Activated CD4-positive, CD25-positive, alpha-beta regulatory T cell treated with anti-CD3 and anti-CD28 coated beads, Interleukin-2, amount 50 U/mL, for 72 hours (primary cell): ENCODE measurements around the gene IGIP.
"Not testable (repeated sequence)": the region's sequence is repeated elsewhere in the genome, so short reads cannot be mapped to it uniquely, and the experiment has no call there.

ENCODE experiments used
- DNase-seq: peaks from one replicate; pipeline ENCODE4 v3.0.0; 2021

IGIP gene

GRCh38 chr5:140143521-140144258 is 18.0 kb downstream of the IGIP start:
- DNase-seq = no peak

DNA sequence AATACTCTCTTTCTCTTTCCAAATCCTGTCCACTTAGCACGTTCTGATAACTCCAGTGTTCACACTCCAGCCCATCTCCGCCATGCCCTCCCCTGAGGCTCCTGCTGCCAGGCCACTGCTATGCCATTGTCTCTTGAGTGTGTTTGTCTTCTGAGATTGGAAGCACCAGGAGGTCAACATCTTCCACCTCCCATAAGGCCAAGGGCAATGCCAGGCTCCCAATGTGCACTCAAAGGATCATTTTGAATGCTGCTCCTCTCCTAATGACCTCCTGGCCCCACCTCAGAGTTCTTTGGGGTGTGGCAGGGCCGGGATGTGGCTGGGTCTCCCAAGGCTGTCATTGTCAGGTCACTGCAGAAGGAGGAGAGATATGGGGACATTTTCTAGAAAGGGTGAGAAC is 19.5 kb downstream of the IGIP start:
- DNase-seq = no peak

GRCh38 chr5:140145818-140146522 is 20.2 kb downstream of the IGIP start:
- DNase-seq = peak; percentile 55

DNA sequence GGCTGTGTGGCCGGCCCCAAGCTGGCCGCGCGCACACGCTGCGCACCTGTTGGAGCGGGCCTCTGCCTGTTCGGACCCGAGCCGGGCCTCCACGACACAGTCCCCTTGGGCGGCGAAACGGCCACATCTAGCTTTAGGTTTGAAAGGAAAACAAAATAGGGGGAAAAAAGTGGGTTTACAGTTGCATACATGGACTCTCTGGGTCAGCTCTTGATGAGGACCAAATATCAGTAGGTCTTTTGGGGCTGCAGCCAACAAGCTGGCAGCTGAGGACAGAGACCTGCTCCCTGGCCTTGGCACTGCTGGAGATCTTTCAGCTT is 20.7 kb downstream of the IGIP start:
- DNase-seq = no peak

DNA sequence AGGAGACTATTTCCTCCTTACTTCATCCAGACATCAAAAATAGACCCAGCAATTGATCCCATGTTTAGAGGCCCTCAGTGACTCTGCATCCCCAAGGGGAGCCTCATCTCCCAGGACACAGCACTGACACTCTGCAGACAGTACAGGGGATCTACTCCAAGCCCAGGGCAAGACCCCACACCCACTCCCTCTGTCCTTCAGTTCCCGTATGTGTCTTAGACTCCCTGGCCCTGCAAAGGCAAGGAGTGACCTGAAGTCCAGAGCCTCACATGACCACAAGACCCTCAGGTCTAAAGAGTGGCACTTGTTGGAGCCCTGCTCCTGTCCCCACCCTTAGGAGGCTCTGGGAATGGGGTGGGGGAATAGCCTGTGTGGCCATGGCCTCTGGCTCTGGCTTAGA is 21.7 kb downstream of the IGIP start:
- DNase-seq = no peak

DNA sequence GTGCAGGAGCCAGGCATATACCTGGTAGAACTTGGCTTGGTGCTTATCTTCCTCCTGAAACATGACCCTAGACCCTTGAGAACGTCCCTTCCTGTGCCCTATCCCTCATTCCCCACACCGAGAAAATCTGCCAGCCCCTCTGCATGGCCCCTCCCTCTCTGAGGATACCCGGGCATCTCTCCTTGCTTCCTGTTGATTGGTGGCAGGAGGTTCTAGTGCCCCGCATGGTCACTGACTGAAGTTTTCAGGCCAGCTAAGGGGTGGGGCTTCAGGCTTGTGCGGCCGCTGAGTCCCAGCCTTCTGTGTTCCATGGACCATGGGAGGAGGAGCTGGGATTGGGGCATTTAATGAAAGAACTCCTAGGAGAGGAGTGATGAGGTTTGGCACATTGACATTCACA is 22.8 kb downstream of the IGIP start:
- no peak for DNase-seq

GRCh38 chr5:140150201-140150600 is 24.5 kb downstream of the IGIP start:
- no peak for DNase-seq

- no peak for DNase-seq
Measured at GRCh38 chr5:140151144-140152021, 25.6 kb downstream of the IGIP start.

DNA sequence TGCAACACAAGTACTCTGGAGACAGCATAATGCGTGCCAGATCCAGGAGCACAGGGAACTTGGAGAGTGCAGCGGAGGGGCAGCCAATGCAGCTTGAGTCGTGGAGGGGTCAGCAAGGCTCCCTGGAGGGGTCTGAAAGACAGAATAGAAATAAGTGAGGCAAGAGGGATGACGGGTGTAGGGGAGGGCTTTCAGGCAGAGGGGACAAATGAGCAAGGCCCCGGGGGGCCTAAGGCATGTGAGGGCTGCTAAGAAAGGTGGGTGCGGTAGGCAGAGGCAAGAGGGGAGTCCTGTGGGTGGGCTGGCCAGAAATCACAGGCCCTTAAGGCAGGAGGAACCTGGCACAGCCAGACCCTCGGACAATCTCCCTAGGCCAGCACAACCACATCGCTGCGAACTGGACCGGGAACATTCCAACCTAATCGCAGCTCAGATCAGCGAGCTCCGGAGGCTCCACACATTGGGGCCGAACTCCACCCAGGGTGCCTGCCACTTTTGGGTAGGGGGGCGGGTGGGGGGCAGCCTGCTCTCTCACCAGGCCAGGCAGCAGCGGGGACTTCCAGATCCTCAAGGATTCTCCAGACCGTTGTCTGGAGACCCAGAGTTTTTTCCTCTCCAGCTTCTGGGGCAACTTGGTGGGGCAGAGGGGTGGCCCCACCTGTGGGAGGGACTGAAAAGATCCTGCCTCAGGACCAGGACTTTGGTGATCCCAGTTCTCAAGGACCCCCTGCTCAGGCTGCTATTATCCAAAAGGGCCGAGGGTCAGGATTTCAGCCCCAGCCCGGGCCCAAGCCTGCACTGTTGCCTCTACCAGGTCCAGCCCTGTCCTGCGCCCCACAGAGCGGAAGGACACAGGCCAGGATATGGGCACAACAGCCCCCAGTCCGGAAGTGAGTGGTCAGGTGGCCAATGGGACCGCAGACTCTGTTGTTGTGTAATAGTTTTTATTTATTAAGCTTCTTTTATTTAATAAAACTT is 26.6 kb downstream of the IGIP start:
- DNase-seq = no peak

- no peak for DNase-seq
Measured at GRCh38 chr5:140153255-140153654, 27.5 kb downstream of the IGIP start.

GRCh38 chr5:140153905-140154304 is 28.2 kb downstream of the IGIP start:
- no peak for DNase-seq

DNA sequence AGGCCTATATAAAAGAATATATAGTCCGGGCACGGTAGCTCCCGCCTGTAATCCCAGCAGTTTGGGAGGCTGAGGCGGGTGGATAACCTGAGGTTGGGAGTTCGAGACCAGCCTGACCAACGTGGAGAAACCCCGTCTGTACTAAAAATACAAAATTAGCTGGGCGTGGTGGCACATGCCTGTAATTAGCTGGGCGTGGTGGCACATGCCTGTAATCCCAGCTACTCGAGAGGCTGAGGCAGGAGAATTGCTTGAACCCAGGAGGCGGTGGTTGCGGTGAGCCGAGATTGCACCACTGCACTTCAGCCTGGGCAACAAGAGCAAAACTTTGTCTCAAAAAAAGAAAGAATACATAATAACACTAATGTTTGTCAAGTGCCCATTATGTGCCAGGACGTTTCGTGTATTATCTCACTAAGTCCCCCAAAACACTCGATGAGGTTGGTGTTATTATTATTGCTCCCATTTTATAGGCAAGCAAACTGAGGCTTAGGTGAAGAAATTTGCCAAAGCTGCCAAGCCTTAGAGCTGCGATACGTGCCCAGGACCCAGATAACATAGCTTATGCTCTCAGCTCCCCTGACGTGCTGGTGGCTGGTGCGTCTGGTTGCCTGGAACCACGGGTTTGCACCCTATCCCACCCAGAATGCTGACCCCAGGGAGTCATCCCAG is 29.1 kb downstream of the IGIP start:
- not testable (repeated sequence) for DNase-seq

- peak; percentile 86 for DNase-seq
Measured at GRCh38 chr5:140157032-140157781, 31.5 kb downstream of the IGIP start.

DNA sequence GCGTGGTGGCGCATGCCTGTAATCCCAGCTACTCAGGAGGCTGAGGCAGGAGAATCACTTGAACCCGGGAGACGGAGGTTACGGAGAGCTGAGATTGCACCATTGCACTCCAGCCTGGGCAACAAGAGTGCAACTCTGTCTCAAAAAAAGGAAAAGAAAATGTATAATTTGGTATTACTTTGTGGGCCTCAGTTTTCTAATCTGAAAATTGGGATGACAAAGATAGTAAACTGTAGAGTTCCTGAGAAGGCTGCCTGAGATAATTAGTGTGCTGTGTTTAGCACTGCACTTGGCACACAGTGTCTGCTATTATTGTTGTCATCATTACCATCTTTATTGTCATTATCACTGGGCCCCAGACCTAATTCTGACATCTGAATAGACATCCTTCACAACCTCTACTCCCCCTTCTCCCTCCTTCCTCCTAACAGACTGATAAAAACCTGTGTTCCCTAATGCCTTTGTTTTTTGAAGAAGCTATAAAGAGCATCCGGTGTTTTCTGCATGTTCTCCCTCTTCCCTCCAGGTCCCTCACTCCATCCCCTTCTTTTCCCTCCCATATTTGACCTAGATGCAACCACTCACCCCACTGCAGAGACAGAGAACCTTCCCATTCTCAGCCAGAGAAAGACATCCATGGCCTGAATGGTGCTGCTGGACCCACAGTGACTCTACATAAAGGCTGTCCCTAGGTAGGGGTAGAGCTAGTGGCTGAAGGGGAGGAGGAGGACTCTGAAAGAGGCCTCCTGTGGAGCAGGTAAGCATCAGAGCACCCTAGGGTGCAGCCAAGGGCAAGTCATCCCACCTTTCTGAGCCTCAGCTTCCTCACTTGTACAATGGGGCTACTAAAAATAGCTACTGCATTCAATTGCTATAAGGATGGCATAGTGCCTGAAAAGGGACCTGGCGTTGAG is 33.5 kb downstream of the IGIP start:
- DNase-seq = no peak

- DNase-seq = no peak
Measured at GRCh38 chr5:140162275-140162674, 36.5 kb downstream of the IGIP start.

DNA sequence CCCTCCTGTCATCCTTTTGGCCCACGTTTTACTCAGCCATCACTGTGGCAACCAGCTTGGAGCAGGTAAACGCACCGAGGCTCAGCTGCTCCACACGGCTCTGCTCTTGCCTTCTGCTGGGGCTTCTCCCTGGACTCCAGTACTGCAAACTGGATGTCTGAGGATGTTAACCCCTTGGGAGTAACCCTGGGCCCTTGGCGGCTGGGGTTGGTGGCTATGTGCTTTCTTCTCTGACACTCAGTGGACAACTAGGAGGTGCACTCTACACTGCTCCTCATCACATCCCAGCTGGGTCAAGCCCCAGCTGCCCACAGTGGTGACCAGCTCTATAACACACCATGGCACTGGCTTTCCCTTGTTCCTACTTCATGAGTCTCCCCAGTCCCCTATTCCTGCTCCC is 37.0 kb downstream of the IGIP start:
- no peak for DNase-seq

- no peak for DNase-seq
Measured at GRCh38 chr5:140165101-140165922, 39.6 kb downstream of the IGIP start.

- DNase-seq = no peak
Measured at GRCh38 chr5:140165923-140166270, 40.2 kb downstream of the IGIP start.

GRCh38 chr5:140166911-140167310 is 41.2 kb downstream of the IGIP start:
- no peak for DNase-seq
